BLaER1 (cell line): ENCODE measurements around the gene SLC8A2.
"Not testable (repeated sequence)": the region's sequence is repeated elsewhere in the genome, so short reads cannot be mapped to it uniquely, and the experiment has no call there.

Experiments used
- H3K27ac ChIP-seq: shearing (Covaris generic); formaldehyde crosslinking; 2 replicates; pipeline ENCODE4 v1.8.1; 2022
- H3K27me3 ChIP-seq: shearing (Covaris generic); formaldehyde crosslinking; 2 replicates; pipeline ENCODE4 v1.8.1; 2022
- H3K36me3 ChIP-seq: shearing (Covaris generic); formaldehyde crosslinking; 2 replicates; pipeline ENCODE4 v1.8.1; 2022
- H3K4me1 ChIP-seq: shearing (Covaris generic); formaldehyde crosslinking; 2 replicates; pipeline ENCODE4 v1.8.1; 2022
- H3K4me2 ChIP-seq: shearing (Covaris generic); formaldehyde crosslinking; 2 replicates; pipeline ENCODE4 v1.8.1; 2022
- H3K4me3 ChIP-seq: shearing (Covaris generic); formaldehyde crosslinking; 2 replicates; pipeline ENCODE4 v1.8.1; 2022
- H3K9ac ChIP-seq: shearing (Covaris generic); formaldehyde crosslinking; 2 replicates; pipeline ENCODE4 v1.8.1; 2022
- H3K9me3 ChIP-seq: shearing (Covaris generic); formaldehyde crosslinking; 2 replicates; pipeline ENCODE4 v1.8.1; 2022
- H4K20me1 ChIP-seq: shearing (Covaris generic); formaldehyde crosslinking; 2 replicates; pipeline ENCODE4 v1.8.1; 2022
- Cebpa-rat ChIP-seq: shearing (Covaris generic); IDR thresholded peaks from 2 replicates; pipeline ENCODE4 v1.8.1; 2022

The SLC8A2 gene

DNA sequence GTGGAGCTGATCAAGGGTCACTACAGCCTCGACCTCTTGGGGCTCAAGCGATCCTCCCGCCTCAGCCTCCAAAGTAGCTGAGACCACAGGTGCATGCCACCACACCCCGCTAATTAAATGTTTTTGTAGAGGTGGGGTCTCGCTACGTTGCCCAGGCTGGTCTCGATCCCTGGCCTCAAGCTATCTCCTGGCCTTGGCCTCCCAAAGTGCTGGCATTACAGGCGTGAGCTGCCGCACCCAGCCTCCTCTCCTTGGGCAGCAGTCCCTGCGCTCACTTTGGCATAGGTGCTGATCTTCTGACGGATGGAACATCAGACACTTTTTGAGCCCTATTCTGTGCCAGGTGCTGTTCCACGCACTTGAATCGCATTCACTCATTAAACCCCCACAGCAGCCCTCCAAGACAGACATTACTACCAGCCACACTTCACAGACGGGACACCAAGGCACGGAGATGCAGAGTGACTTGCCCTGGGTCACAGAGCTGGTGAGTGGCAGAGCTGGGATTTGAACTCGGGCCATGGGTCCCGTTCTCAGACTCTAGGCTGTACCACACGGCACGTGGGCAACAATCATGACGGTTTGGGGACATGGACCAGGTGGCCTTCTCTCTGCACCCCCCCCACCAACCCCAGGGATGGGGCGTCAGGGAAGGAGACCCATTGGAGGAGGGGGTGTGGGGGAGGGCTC is 55.6 kb downstream of the SLC8A2 start:
- Histone ChIP-seq H4K20me1 (peaks cover 54% of the 10 kb centered on the region), H3K9me3 (no peaks in the 10 kb centered on the region), H3K27ac (no peak overlapping the region), H3K4me1 (peaks cover 33% of the 10 kb centered on the region), H3K4me2 (no peak overlapping the region), H3K4me3 (no peak overlapping the region), H3K36me3 (no peaks in the 10 kb centered on the region), H3K27me3 (peaks cover 93% of the 10 kb centered on the region), H3K9ac (no peak overlapping the region)
- no peak for TF ChIP-seq Cebpa-rat

DNA sequence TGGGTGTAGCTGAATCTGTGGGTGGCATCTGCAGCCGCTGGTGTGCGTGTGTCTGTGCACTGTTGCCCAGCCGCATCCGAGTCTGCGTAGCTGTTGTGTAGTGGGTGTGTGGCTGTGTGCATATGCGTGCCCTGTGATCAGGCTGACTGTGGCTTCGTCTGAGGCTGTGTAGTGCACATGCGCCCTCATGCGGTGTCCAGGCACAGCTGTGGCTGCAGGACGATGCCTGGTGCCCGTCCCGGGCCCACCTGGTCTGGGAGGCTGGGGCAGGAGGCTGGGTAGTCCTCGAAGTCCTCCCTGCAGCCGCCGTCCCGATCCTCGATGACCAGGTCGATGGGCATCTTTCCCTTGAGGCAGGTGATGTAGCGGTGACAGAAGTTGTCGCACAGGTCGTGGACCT is 57.2 kb downstream of the SLC8A2 start:
- TF ChIP-seq Cebpa-rat, result no peak
- H3K36me3 ChIP-seq, result no peaks in the 10 kb centered on the region
- H3K4me3 ChIP-seq, result no peak overlapping the region
- H3K9ac ChIP-seq, result no peak overlapping the region
- H3K9me3 ChIP-seq, result no peaks in the 10 kb centered on the region
- no peak overlapping the region for H3K4me2 ChIP-seq
- peaks cover 17% of the 10 kb centered on the region for H3K4me1 ChIP-seq
- no peak overlapping the region for H3K27ac ChIP-seq
- H4K20me1 ChIP-seq, result peaks cover 39% of the 10 kb centered on the region
- H3K27me3 ChIP-seq, result peaks cover 82% of the 10 kb centered on the region

DNA sequence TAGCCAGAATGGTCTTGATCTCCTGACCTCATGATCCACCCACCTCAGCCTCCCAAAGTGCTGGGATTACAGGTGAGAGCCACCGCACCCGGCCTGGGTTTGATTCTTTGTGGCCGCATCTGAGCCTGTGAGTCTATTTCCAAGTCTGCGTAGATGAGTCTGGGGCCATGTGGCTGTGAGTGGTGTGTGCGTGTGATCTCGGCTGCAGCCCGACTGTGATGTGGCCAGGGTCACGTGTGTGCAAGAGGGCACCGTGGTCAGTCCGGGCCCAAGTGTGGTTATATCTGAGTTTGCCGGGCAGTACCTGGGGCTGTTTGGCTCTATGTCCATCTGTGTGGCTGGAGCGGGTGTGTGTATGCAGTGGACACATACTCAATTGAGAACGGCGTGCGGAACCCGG is 57.8 kb downstream of the SLC8A2 start:
- H4K20me1 ChIP-seq, result peaks cover 34% of the 10 kb centered on the region
- H3K4me3 ChIP-seq, result no peak overlapping the region
- H3K36me3 ChIP-seq, result no peaks in the 10 kb centered on the region
- no peak overlapping the region for H3K4me2 ChIP-seq
- no peak for TF ChIP-seq Cebpa-rat
- H3K9me3 ChIP-seq, result no peaks in the 10 kb centered on the region
- H3K27me3 ChIP-seq, result peaks cover 81% of the 10 kb centered on the region
- H3K9ac ChIP-seq, result no peak overlapping the region
- H3K4me1 ChIP-seq, result peaks cover 12% of the 10 kb centered on the region
- no peak overlapping the region for H3K27ac ChIP-seq

DNA sequence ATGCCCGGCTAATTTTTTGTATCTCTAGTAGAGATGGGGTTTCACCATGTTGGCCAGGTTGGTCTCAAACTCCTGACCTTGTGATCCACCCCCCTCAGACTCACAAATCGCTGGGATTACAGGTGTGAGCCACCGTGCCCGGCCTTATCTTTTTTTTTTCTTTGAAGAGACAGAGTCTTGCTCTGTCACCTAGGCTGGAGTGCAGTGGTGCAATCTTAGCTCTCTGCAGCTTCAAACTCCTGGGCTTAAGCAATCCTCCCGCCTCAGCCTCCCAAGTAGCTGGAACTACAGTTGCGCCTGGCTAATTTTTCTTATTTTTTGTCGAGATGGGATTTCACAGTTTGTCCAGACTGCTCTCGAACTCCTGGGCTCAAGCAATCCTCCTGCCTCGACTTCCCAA is 60.0 kb downstream of the SLC8A2 start:
- H3K27ac ChIP-seq, H3K9ac ChIP-seq, H3K36me3 ChIP-seq, H3K4me3 ChIP-seq, H3K4me2 ChIP-seq, H3K4me1 ChIP-seq, H3K9me3 ChIP-seq: not testable (repeated sequence)
- peaks cover 81% of the 10 kb centered on the region for H3K27me3 ChIP-seq
- peaks cover 15% of the 10 kb centered on the region for H4K20me1 ChIP-seq

DNA sequence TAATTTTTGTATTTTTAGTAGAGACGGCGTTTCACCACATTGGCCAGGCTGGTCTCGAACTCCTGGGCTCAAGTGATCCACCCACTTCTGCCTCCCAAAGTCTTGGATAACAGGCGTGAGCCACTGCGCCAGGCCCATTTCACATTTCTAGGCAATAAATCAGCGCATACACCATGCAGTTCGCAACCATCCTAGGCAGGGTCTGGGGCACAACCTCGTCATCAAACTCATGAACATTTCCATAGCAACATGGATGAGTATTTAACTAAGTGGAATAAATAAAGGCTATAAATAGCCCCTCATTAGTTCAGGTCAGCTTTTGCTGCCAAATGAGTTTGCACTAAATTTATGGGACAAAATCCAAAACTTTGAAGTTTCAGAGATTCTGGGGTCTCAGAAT is 60.6 kb downstream of the SLC8A2 start:
- TF ChIP-seq Cebpa-rat, result no peak
- H3K9ac ChIP-seq, result no peak overlapping the region
- peaks cover 11% of the 10 kb centered on the region for H4K20me1 ChIP-seq
- no peak overlapping the region for H3K4me2 ChIP-seq
- no peak overlapping the region for H3K27ac ChIP-seq
- H3K27me3 ChIP-seq, result peaks cover 81% of the 10 kb centered on the region
- no peaks in the 10 kb centered on the region for H3K36me3 ChIP-seq
- H3K4me1 ChIP-seq, result no peaks in the 10 kb centered on the region
- H3K9me3 ChIP-seq, result no peaks in the 10 kb centered on the region
- H3K4me3 ChIP-seq, result no peak overlapping the region

DNA sequence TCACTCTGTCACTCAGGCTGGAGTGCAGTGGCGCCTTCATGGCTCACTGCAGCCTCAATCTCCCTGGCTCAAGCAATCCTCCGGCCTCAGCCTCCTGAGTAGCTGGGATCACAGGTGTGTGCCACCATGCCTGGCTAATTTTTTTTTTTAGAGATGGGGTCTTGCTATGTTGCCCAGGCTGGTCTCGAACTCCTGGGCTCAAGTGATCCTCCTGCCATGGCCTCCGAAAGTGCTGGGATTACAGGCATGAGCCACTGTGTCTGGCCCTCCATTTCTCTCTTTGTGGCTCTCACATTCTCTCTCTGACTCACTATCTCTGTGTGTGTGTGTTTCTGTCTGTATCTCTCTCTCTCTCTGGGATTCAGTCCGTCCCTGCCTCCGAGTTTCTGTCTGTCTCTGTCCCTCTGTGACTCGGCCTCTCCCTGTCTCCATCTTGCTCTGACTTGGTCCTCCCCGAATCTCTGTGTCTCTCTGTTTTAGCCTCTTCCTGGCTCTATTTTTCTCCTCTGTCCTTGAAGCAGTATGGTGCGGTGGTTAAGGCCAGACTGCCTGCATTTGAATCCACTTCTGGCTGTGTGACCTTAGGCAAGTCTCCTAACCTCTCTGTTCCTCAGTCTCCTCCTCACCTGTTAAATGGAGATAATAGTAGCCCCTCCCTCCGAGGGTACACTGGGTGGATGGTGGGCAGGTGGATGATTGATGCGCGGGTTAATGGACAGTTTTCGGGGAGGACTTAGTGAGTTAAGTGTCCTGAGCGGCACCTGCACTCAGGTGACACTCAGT is 63.3 kb downstream of the SLC8A2 start:
- H3K4me1 ChIP-seq, result no peaks in the 10 kb centered on the region
- H4K20me1 ChIP-seq, result peaks cover 16% of the 10 kb centered on the region; the same call in 1 of the 2 replicates
- H3K9ac ChIP-seq, result no peak overlapping the region
- H3K36me3 ChIP-seq, result no peaks in the 10 kb centered on the region
- no peak overlapping the region for H3K4me2 ChIP-seq
- H3K9me3 ChIP-seq, result no peaks in the 10 kb centered on the region
- TF ChIP-seq Cebpa-rat, result no peak
- no peak overlapping the region for H3K27ac ChIP-seq
- no peak overlapping the region for H3K4me3 ChIP-seq
- H3K27me3 ChIP-seq, result peaks cover 76% of the 10 kb centered on the region

DNA sequence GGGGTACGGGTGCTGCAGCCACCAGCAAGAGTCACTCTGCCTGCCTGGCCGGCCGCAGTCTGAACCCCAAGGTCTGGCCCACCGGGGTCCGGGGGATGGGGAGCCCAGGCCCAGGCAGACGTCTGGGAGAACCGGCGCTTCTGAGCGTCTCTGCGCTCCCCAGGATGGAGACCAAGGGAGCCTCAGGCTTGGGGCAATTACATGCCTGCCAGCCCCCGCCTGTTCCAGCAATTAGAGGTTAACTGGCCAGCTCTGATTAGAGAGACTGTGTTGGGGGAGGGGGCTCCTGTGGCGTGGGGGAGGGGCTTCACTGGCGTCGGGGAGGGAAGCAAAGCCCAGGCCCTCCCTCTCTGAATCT is 64.3 kb downstream of the SLC8A2 start:
- H3K36me3 ChIP-seq, result no peaks in the 10 kb centered on the region
- H3K4me3 ChIP-seq, result no peak overlapping the region
- H3K27me3 ChIP-seq, result peaks cover 74% of the 10 kb centered on the region
- H3K4me1 ChIP-seq, result no peaks in the 10 kb centered on the region
- no peak overlapping the region for H3K4me2 ChIP-seq
- H4K20me1 ChIP-seq, result peaks cover 16% of the 10 kb centered on the region; the same call in 1 of the 2 replicates
- no peak for TF ChIP-seq Cebpa-rat
- H3K27ac ChIP-seq, result no peak overlapping the region
- H3K9me3 ChIP-seq, result no peaks in the 10 kb centered on the region
- no peak overlapping the region for H3K9ac ChIP-seq

DNA sequence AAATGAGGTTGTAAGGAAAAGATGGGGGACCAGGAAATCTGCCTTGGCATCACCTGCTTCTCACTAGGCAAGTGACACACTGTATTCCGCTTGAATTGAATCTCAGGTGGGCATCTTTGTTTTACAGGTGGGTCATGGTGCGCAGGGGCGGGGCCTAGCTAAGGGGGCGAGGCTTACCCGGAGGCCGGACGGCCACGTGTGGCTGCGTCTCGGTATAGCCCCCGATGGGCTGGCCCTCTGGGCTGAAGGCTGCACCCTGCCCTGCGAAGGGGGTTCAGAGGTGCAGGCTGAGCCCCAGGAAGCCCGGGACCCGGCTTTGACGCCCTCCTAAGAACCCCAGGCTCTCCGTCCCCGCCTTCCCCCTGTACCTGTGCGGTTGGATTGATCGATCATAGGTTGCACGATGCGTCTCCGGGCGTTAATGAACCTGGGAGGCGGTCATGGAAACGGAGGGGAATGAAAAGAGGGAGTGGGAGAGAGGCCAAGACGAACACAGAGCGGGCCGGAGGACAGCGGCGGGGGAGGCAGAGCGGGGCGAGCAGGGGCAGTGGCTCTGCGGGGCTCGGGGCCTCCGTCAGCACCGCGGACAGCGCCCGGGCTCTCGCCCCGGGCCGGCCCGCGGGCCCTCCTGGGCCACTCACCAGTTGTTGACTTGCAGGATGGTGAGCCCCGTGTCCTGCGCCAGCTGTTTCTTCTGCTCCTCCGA is 64.8 kb downstream of the SLC8A2 start:
- Histone ChIP-seq H3K4me1 (no peaks in the 10 kb centered on the region), H3K27ac (no peak overlapping the region), H3K9me3 (no peaks in the 10 kb centered on the region), H3K9ac (no peak overlapping the region), H3K27me3 (peaks cover 68% of the 10 kb centered on the region), H3K36me3 (no peaks in the 10 kb centered on the region), H3K4me3 (no peak overlapping the region), H4K20me1 (peaks cover 16% of the 10 kb centered on the region; the same call in 1 of the 2 replicates), H3K4me2 (no peak overlapping the region)
- TF ChIP-seq Cebpa-rat, result no peak

DNA sequence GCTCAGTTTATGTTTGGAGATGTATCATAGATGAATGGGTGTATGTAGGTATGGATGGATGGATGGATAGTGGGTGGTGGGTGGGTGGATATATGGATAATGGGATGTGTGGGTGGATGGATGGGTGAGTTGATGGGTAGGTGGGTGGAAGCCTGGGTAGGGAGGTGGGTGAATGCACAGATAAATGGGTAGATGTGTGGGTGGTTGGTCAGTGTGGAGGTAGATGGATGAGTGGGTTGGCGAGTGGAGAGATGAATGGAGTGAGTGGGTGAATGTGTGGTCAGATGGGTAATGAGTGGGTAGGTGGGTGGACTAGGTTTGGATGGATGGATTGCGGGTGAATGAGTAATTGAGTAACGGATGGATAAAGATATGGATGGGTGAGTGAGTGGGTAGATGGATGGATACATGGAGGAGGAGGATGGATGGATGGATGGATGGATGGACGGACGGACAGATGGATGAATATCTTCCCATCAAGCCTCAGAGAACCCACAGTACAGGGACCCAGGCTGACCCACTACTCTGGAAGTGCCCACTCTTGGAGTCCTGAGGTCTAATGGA is 65.8 kb downstream of the SLC8A2 start:
- Histone ChIP-seq H3K9ac (no peak overlapping the region), H3K27me3 (peaks cover 61% of the 10 kb centered on the region), H3K4me2 (no peak overlapping the region), H3K9me3 (no peaks in the 10 kb centered on the region), H3K36me3 (no peaks in the 10 kb centered on the region), H3K27ac (no peak overlapping the region), H4K20me1 (peaks cover 16% of the 10 kb centered on the region; the same call in 1 of the 2 replicates), H3K4me1 (no peaks in the 10 kb centered on the region), H3K4me3 (no peak overlapping the region)
- TF ChIP-seq Cebpa-rat, result no peak

DNA sequence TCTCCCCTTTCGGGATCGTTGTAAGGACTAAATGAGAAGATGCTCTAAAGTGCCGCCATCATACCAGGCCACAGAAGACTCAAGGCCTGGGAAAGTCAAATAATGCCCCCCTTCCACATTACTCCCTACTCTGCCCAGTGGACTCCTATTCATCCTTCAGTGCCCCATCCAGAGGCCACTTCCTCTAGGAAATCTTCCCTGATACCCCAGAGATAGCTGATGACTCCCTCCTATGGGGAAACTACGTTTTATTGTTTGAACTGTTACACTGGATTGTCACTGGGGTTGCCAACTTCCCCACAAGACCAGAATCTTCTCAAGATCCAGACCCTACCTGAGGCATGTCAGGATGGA is 66.5 kb downstream of the SLC8A2 start:
- Histone ChIP-seq H3K4me1 (no peaks in the 10 kb centered on the region), H3K27ac (no peak overlapping the region), H3K4me3 (no peak overlapping the region), H3K9ac (no peak overlapping the region), H3K27me3 (peaks cover 57% of the 10 kb centered on the region), H4K20me1 (peaks cover 16% of the 10 kb centered on the region; the same call in 1 of the 2 replicates), H3K9me3 (no peaks in the 10 kb centered on the region), H3K4me2 (no peak overlapping the region), H3K36me3 (no peaks in the 10 kb centered on the region)
- TF ChIP-seq Cebpa-rat, result no peak
